NCI-H2081 (cell line): ENCODE data around the gene TRIM72.
"Not testable (repeated sequence)": the region's sequence is repeated elsewhere in the genome, so short reads cannot be mapped to it uniquely, and the experiment has no call there.

Experiments
- DNase-seq, 2 experiments: peaks; one replicate each; lab custom pipeline; 2025; lab: John Stamatoyannopoulos, UW

The TRIM72 gene

GRCh38 chr16:31190818-31191444, 23.0 kb upstream of the TRIM72 start:
- DNase-seq, result no peak

GRCh38 chr16:31191697-31192428, 22.1 kb upstream of the TRIM72 start:
- no peak for DNase-seq

GRCh38 chr16:31192856-31193642, 20.9 kb upstream of the TRIM72 start:
- no peak for DNase-seq

- DNase-seq, result no peak
Observed at GRCh38 chr16:31193874-31194273, 20.0 kb upstream of the TRIM72 start.

- DNase-seq, result no peak
Observed at GRCh38 chr16:31194898-31195297, 19.0 kb upstream of the TRIM72 start.

- DNase-seq, result not testable (repeated sequence)
Observed at GRCh38 chr16:31195861-31196260, 18.1 kb upstream of the TRIM72 start.

- DNase-seq, result no peak
Observed at GRCh38 chr16:31196324-31197088, 17.4 kb upstream of the TRIM72 start.

GRCh38 chr16:31198207-31198882, 15.6 kb upstream of the TRIM72 start:
- DNase-seq, result no peak

- DNase-seq, result no peak
Observed at GRCh38 chr16:31199430-31200041, 14.4 kb upstream of the TRIM72 start.

GRCh38 chr16:31200111-31200510, 13.8 kb upstream of the TRIM72 start:
- DNase-seq, result not testable (repeated sequence)

- no peak for DNase-seq
Observed at GRCh38 chr16:31200821-31201568, 12.9 kb upstream of the TRIM72 start.

- DNase-seq, result no peak
Observed at GRCh38 chr16:31201582-31202413, 12.1 kb upstream of the TRIM72 start.

GRCh38 chr16:31202414-31203375, 11.2 kb upstream of the TRIM72 start, which contains the start of gene PYCARD:
TSS of gene PYCARD (minus strand) at chr16:31202760. CDS start at chr16:31202690, 70 bp downstream.
- DNase-seq, result no peak

GRCh38 chr16:31204871-31205666, 8.8 kb upstream of the TRIM72 start:
- DNase-seq, result no peak

- no peak for DNase-seq
Observed at GRCh38 chr16:31206776-31207175, 7.1 kb upstream of the TRIM72 start.

GRCh38 chr16:31213342-31213741, 577 bp upstream of the TRIM72 start:
- no peak for DNase-seq

GRCh38 chr16:31214708-31215286, 878 bp downstream of the TRIM72 start:
- no peak for DNase-seq
